ENCODE results near the gene CREB3L2. TPM values are rescaled to one million over a fixed set of nuclear protein-coding genes. Genes with fewer than 3 reads are reported as not detected.
A peak's percentile ranks its signal among the peaks of the same experiment; 100 is the strongest.

Gene CREB3L2
- polyA plus RNA-seq, 1 of the 3 experiments (the other 2 are of a cell fraction): 22.9 TPM

- H3K27me3 ChIP-seq (ENCODE audit: insufficient read depth): no peaks in the 10 kb centered on the region
- no peak overlapping the region for H2AFZ ChIP-seq (ENCODE audit: low read depth)
- H3F3A ChIP-seq (replicated peaks; ENCODE audit: insufficient read depth): peaks cover 33% of the 10 kb centered on the region
- POLR2A ChIA-PET: no interaction called here
- peaks cover 3 to 8% of the 10 kb centered on the region in 2 experiments for H3K36me3 ChIP-seq (replicated peaks in 1 of 2; ENCODE audit: control insufficient read depth in 1 of 2, insufficient read depth in 2 of 2, low read length in 1 of 2)
- no peak overlapping the region for H3K4me3 ChIP-seq (ENCODE audit: low read depth in 2 of 2, low read length in 1 of 2)
- peaks cover 96% of the 10 kb centered on the region for H3K79me2 ChIP-seq (ENCODE audit: insufficient read depth)
- H3K9me2 ChIP-seq: no peaks in the 10 kb centered on the region
- CTCF ChIA-PET: interaction anchor here (1.1 to 2.8 kb wide), 4 partner anchors 11 to 84 kb away, joined by 3 to 13 read pairs (median 6); partner anchors contain the start of gene CREB3L2
- no peaks in the 10 kb centered on the region for H4K20me1 ChIP-seq (ENCODE audit: insufficient read depth)
- H3K4me1 ChIP-seq (ENCODE audit: control insufficient read depth in 1 of 2, insufficient read depth in 2 of 2, low read depth in 1 of 2, low read length in 1 of 2): peaks cover 49 to 53% of the 10 kb centered on the region in 2 experiments
- TF ChIP-seq EZH2phosphoT487 (IDR thresholded peaks at IDR 0.05; ENCODE audit: borderline replicate concordance, low read depth) (no peak), ELF1 (IDR thresholded peaks at IDR 0.05) (no peak), EP300 (IDR thresholded peaks at IDR 0.05; ENCODE audit: borderline replicate concordance in 1 of 2, low read depth in 1 of 2, low read length in 1 of 2) (no peak), CHD2 (IDR thresholded peaks at IDR 0.05; ENCODE audit: low read length, partially characterized antibody) (no peak), RFX5 (IDR thresholded peaks at IDR 0.05; ENCODE audit: low read length) (no peak), GATA2 (CRISPR knock-in tag; IDR thresholded peaks at IDR 0.05) (no peak), POLR2AphosphoS5 (IDR thresholded peaks at IDR 0.05; ENCODE audit: low read depth, low read length) (no peak), CTCF (IDR thresholded peaks at IDR 0.05) (no peak), IRF3 (IDR thresholded peaks at IDR 0.05; ENCODE audit: low read depth, low read length) (no peak), USF2 (IDR thresholded peaks at IDR 0.05; ENCODE audit: borderline replicate concordance, low read depth, low read length) (no peak), RXRA (IDR thresholded peaks at IDR 0.05; ENCODE audit: borderline replicate concordance, low read depth) (no peak)
- DNase-seq: no peak
- peak overlapping the region in 1 of 2 experiments; percentile 17; a peak in 1 of 4 replicates for H3K27ac ChIP-seq (ENCODE audit: low read depth in 2 of 2, low read length in 1 of 2)
- H3K9ac ChIP-seq: no peak overlapping the region
- H3K9me3 ChIP-seq: no peaks in the 10 kb centered on the region
- WGBS (ENCODE audit: low lambda C conversion rate): 94% methylated on average over 4 of the region's 4 CpGs
- H3K4me2 ChIP-seq: no peak overlapping the region
Observed at GRCh38 chr7:137987968-137988367, 13.9 kb downstream of the CREB3L2 start.

GRCh38 chr7:137987563-137987962, 14.3 kb downstream of the CREB3L2 start:
- Histone ChIP-seq H3K4me2 (peak overlapping the region; percentile 48; the same call in 1 of the 2 replicates), H3K79me2 (ENCODE audit: insufficient read depth) (peaks cover 96% of the 10 kb centered on the region), H4K20me1 (ENCODE audit: insufficient read depth) (no peaks in the 10 kb centered on the region), H3K9me2 (no peaks in the 10 kb centered on the region), H3K4me1 (ENCODE audit: control insufficient read depth in 1 of 2, insufficient read depth in 2 of 2, low read depth in 1 of 2, low read length in 1 of 2) (peaks cover 47 to 49% of the 10 kb centered on the region in 2 experiments), H3K4me3 (ENCODE audit: low read depth in 2 of 2, low read length in 1 of 2) (no peak overlapping the region), H2AFZ (ENCODE audit: low read depth) (no peak overlapping the region), H3K27ac (ENCODE audit: low read depth in 2 of 2, low read length in 1 of 2) (peak overlapping the region in 1 of 2 experiments; percentile 17; a peak in 2 of 4 replicates), H3F3A (replicated peaks; ENCODE audit: insufficient read depth) (peaks cover 29% of the 10 kb centered on the region), H3K9ac (no peak overlapping the region), H3K9me3 (no peaks in the 10 kb centered on the region), H3K36me3 (replicated peaks in 1 of 2; ENCODE audit: control insufficient read depth in 1 of 2, insufficient read depth in 2 of 2, low read length in 1 of 2) (peaks cover 3 to 10% of the 10 kb centered on the region in 2 experiments), H3K27me3 (ENCODE audit: insufficient read depth) (no peaks in the 10 kb centered on the region)
- TF ChIP-seq USF1 (IDR thresholded peaks at IDR 0.05; ENCODE audit: borderline replicate concordance, low read depth) (no peak), POLR2AphosphoS5 (IDR thresholded peaks at IDR 0.05; ENCODE audit: low read depth, low read length) (no peak), PBX3 (IDR thresholded peaks at IDR 0.05) (no peak), MXI1 (IDR thresholded peaks at IDR 0.05; ENCODE audit: low read depth, low read length) (no peak), USF2 (IDR thresholded peaks at IDR 0.05; ENCODE audit: borderline replicate concordance, low read depth, low read length) (no peak)
- DNase-seq: no peak
- ChIA-PET CTCF (interaction anchor here (1.1 to 2.8 kb wide), 4 partner anchors 11 to 83 kb away, joined by 3 to 13 read pairs (median 6); partner anchors contain the start of gene CREB3L2), POLR2A (no interaction called here)
- 95% methylated on average over 5 of the region's 5 CpGs for WGBS (ENCODE audit: low lambda C conversion rate)

All from SK-N-SH (cell line).